Activated CD8-positive, alpha-beta memory T cell treated with anti-CD3 and anti-CD28 coated beads, Interleukin-2, amount 10 ng/mL, durations not matched to agents 7 days and 5 days (primary cell): Measurements from ENCODE around the gene PTPN14. TPM values are rescaled to one million over a fixed set of nuclear protein-coding genes. Genes with fewer than 3 reads are reported as not detected.

ENCODE experiments used
- ATAC-seq: fragments of 150-1000 bp; cut with Tn5 transposase; one replicate; pipeline ENCODE4 v1.10.0; 2021; ENCODE audit warnings: moderate library complexity
- CTCF ChIA-PET: fragments of 350-600 bp; sonication (Branson Sonifier 250); formaldehyde crosslinking; loops from one replicate; lab custom pipeline; 2021; ENCODE audit warnings: antibody characterized with exemption; lab: Charles Lee
- DNase-seq: peaks from one replicate; pipeline ENCODE4 v3.0.0-alpha.2; 2020
- H3K27ac Mint-ChIP-seq: one replicate; pipeline ENCODE4 v1.8.0; 2021; ENCODE audit warnings: mild to moderate bottlenecking, mixed read lengths
- H3K27me3 Mint-ChIP-seq: one replicate; pipeline ENCODE4 v1.8.0; 2021; ENCODE audit warnings: mixed read lengths
- H3K36me3 Mint-ChIP-seq: one replicate; pipeline ENCODE4 v1.8.0; 2021; ENCODE audit warnings: mild to moderate bottlenecking, mixed read lengths
- H3K4me1 Mint-ChIP-seq: one replicate; pipeline ENCODE4 v1.8.0; 2021; ENCODE audit warnings: mixed read lengths
- H3K4me3 Mint-ChIP-seq: one replicate; pipeline ENCODE4 v1.8.0; 2021; ENCODE audit warnings: mild to moderate bottlenecking, moderate library complexity, mixed read lengths
- H3K9me3 Mint-ChIP-seq: one replicate; pipeline ENCODE4 v1.8.0; 2022; ENCODE audit warnings: low read depth, mixed read lengths
- total RNA-seq, 2 experiments: library from RNA; stranded (reverse); gene quantifications; one replicate each; pipeline ENCODE4 v1.2.3, GENCODE V29; 2021

PTPN14 gene
- total RNA-seq, 2 experiments from 2014 or later, result 0.32 to 1.1 TPM

DNA sequence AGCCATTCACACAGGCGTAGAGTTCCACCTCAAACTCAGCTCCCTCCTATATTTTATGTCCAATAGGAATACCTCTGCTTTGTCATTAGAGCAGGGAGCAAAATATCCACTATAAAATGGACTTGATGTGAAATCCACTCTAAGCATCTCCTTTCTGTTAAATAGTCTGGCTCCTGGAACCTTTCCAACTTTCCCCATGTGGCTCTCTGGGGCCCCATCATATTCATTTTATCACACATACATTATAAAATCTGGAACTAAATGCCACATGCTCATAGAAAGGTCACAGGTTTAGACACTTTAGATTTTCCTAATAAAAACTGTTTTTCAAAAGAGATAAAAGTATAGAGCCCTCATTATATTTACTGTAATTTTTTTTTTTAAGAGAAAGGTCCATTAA, 82.1 kb downstream of the PTPN14 start:
- Mint-ChIP-seq H3K9me3 (no peaks in the 10 kb centered on the region), H3K27me3 (peaks cover 31% of the 10 kb centered on the region), H3K4me3 (no peak overlapping the region), H3K4me1 (no peaks in the 10 kb centered on the region), H3K27ac (no peak overlapping the region), H3K36me3 (no peaks in the 10 kb centered on the region)
- no peak for DNase-seq
- CTCF ChIA-PET, result interaction anchor here (2.0 kb wide), 1 partner anchor 137 kb away, joined by 5 read pairs; no protein-coding TSS in a partner anchor
- no peak for ATAC-seq

DNA sequence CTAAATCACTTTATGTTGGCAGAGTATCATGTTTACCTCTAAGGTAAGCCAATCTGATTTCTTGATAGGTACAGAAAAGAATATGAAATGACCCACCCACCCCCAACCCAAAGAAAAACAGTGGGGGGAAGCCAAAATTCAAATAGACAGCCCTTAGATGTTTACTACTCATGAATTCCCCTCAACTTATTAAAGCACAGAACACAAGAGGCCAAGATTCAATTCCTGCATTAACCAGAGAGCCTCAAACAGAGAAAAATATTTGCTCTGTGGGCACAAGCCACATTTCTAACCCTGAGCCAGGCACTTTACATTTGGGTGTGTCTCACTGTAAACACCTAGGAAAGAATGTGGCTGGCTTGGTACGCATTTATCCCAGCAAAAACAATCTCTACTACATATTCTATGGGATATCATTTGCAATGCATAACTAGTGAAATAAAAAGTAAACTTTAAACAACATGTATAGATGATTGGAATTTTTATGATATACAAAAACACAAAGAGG, 84.3 kb downstream of the PTPN14 start:
- ATAC-seq (no peak), DNase-seq (no peak)
- H3K27me3 Mint-ChIP-seq, result peaks cover 21% of the 10 kb centered on the region
- H3K27ac Mint-ChIP-seq, result no peak overlapping the region
- H3K9me3 Mint-ChIP-seq, result no peaks in the 10 kb centered on the region
- CTCF ChIA-PET, result no interaction called here
- no peaks in the 10 kb centered on the region for H3K36me3 Mint-ChIP-seq
- no peaks in the 10 kb centered on the region for H3K4me1 Mint-ChIP-seq
- H3K4me3 Mint-ChIP-seq, result no peak overlapping the region

DNA sequence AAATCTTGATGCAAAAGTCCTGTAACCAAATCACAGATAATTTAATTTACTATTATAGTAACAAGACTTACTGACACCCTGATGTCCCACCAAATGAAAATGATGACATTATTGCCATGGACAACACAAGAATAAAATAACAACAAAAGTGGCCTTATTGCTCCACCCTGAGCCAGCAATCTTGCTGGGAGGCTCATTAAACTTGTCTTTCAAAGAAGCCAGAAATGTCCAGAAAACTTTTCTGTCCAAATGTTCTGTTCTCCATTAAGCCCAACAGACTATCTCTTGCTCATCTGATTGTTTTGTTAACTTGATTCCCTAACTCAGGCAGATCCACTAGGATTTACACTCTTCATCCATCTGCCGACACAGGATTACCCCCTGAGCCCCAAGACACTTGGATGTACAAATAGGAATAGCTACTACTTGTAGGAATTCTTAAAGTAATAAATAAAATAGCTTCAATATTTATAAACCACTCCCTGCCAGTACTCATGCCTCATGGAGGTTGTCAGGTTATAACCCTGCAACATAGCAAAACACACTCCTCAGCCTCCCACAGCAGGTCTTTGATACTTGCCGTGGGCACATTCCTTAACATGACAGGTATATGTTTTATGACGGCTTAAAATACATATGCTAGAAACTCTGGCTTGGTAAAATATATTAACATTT, 84.9 kb downstream of the PTPN14 start:
- no peaks in the 10 kb centered on the region for H3K9me3 Mint-ChIP-seq
- DNase-seq, result no peak
- H3K4me1 Mint-ChIP-seq, result no peaks in the 10 kb centered on the region
- CTCF ChIA-PET, result no interaction called here
- H3K36me3 Mint-ChIP-seq, result no peaks in the 10 kb centered on the region
- no peak for ATAC-seq
- H3K27me3 Mint-ChIP-seq, result peaks cover 18% of the 10 kb centered on the region
- H3K4me3 Mint-ChIP-seq, result no peak overlapping the region
- H3K27ac Mint-ChIP-seq, result no peak overlapping the region

DNA sequence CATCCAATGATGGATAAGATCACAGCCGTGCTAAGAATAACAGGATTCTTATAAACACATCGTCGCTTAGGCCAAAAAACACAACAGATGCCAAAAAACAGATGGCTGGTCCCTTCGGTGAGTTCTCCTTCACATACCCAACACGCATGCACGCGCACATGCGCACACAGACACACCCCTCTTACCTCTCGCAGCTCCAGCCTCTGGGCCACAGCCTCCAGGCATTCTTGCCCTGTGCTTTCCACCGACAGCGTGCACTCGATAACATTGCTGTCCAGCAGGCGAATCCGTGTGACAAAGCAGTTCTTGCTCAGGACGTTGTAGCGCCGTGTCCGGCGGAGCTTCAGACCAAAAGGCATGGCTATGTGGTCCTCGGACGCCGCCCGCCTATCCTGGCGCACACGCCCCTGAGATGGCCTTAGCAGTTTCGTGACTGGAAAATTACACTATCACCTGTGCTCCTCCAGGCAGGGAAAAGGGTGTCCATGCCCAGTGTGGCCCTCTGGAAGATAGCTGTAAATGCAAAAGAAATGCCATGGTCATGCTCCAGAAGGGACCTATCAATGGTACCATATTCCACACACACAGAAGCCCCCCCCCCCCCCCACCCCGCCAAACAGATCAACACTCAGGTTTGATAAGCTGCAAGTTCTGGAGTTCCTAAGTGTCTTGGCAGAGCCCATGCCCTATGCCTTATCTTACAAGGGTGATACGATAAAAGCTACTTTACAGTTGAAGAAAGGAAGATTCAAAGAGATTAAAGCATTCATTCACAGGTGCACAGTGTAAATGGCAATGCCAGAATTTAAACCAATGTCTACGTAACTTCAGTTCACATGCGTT, 86.7 kb downstream of the PTPN14 start:
- H3K27me3 Mint-ChIP-seq, result peaks cover 20% of the 10 kb centered on the region
- no peak overlapping the region for H3K27ac Mint-ChIP-seq
- DNase-seq, result no peak
- no peaks in the 10 kb centered on the region for H3K9me3 Mint-ChIP-seq
- ATAC-seq, result no peak
- H3K4me1 Mint-ChIP-seq, result no peaks in the 10 kb centered on the region
- H3K4me3 Mint-ChIP-seq, result no peak overlapping the region
- CTCF ChIA-PET, result interaction anchor here (0.6 to 1.3 kb wide), 2 partner anchors 132 to 1017 kb away, joined by 3 to 5 read pairs; no protein-coding TSS in a partner anchor
- H3K36me3 Mint-ChIP-seq, result no peaks in the 10 kb centered on the region

DNA sequence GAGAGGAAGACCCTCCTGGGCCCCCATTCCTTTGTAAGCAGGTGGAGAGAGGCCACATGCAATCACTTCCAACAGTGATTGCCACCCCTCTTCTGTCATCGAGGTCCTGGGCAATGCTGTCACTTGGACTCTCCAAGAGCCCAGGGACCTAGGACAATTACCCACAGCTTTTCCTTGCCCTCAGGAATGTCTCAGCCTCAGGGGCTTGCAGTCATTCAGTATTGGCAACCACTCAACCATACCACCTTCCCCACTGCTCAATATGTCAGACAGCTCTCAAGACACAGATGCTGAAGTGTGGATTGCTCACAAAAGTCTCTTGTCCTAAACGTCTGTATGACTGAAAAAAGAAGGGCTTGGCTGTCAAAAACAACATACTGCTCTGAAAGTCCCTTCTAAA, 87.8 kb downstream of the PTPN14 start:
- CTCF ChIA-PET, result no interaction called here
- DNase-seq (no peak), ATAC-seq (no peak)
- no peaks in the 10 kb centered on the region for H3K9me3 Mint-ChIP-seq
- H3K27me3 Mint-ChIP-seq, result peaks cover 15% of the 10 kb centered on the region
- no peaks in the 10 kb centered on the region for H3K36me3 Mint-ChIP-seq
- no peak overlapping the region for H3K27ac Mint-ChIP-seq
- no peaks in the 10 kb centered on the region for H3K4me1 Mint-ChIP-seq
- H3K4me3 Mint-ChIP-seq, result no peak overlapping the region

DNA sequence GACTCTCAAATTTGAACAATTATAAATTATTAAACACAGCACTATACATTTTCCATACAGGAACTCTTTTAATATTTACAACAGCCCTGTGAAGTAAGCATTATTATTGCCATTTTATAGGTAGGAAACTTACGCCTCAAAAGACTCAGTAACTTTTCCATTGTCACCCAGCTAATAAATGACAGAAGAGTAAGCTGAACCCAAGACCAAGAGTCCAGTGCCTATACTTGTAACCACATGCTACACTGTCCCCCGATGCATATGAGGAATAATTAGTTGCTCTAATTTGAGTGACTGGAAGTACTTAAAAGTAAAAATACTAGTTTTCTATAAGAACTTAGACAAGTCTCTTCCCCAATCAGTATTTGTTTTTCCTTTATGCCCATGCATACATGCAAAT, 88.5 kb downstream of the PTPN14 start:
- ATAC-seq (no peak), DNase-seq (no peak)
- Mint-ChIP-seq H3K27ac (no peak overlapping the region), H3K4me3 (no peak overlapping the region), H3K4me1 (no peaks in the 10 kb centered on the region), H3K9me3 (no peaks in the 10 kb centered on the region), H3K27me3 (peaks cover 18% of the 10 kb centered on the region), H3K36me3 (no peaks in the 10 kb centered on the region)
- CTCF ChIA-PET, result interaction anchor here (0.6 kb wide), 1 partner anchor 20 kb away, joined by 3 read pairs; no protein-coding TSS in a partner anchor

DNA sequence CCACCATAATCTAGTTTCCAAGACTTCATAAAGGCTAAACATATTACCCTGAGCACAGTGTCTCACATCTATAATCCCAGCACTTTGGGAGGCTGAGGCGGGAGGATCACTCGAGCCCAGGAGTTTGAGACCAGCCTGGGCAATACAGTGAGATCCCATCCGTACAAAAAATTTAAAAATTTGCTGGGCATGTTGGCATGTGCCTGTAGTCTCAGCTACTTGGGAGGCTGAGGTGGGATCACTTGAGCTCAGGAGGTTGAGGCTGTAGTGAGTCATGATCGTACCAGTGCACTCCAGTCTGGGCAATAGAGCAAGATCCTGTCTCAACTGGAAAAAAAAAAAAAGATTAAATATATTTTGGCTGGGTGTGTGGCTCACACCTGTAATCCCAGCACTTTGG, 90.1 kb downstream of the PTPN14 start:
- Mint-ChIP-seq H3K27ac (no peak overlapping the region), H3K9me3 (no peaks in the 10 kb centered on the region), H3K27me3 (peaks cover 12% of the 10 kb centered on the region), H3K36me3 (no peaks in the 10 kb centered on the region), H3K4me3 (no peak overlapping the region), H3K4me1 (no peaks in the 10 kb centered on the region)
- CTCF ChIA-PET, result no interaction called here
- DNase-seq (no peak), ATAC-seq (no peak)

DNA sequence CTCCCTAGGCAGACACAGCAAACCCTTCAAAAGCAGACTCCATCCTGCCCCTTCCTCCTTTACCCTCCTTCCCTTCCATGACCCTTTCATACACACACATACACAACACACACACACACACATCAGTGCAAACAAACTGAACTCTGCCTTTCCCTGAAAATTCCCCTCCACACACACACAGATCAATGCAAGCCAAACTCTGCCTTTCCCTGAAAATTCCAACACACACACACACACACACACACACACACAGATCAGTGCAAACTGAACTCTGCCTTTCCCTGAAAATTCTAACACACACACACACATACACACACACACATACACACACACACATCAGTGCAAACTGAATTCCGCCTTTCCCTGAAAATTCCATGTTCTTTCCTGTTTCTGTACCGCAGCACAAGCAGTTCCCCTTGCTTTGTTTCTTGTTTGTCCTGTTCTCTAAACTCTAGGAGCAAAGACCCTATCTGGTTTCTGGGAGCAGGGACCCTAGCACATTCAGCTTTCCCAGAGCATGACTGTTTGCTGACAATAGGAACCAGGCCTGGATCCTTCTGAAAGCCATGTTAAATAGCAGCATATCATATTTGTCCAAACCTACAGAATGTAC, 91.0 kb downstream of the PTPN14 start:
- Mint-ChIP-seq H3K27me3 (peaks cover 13% of the 10 kb centered on the region), H3K27ac (no peak overlapping the region), H3K4me1 (no peaks in the 10 kb centered on the region), H3K36me3 (no peaks in the 10 kb centered on the region), H3K4me3 (no peak overlapping the region), H3K9me3 (no peaks in the 10 kb centered on the region)
- DNase-seq, result no peak
- CTCF ChIA-PET, result no interaction called here
- ATAC-seq, result no peak

DNA sequence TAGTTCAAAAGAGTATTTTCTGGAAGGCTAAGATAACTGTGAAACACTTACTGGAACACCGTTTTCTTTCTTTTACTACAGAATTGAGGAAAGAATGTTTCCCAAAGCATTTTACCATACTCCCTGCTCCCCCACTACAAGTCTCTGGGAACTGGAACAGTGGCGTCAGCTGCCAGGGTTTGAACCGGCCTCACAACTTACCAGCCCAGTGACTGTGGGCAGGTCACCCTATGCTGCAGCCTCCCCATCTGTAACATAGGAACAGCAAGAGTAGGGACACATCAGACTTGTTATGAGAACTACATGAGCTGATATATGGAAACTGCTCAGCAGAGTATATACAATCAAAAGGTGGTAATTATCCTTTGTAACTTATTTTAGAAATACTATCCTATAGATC, 91.5 kb downstream of the PTPN14 start:
- H3K36me3 Mint-ChIP-seq, result no peaks in the 10 kb centered on the region
- peaks cover 3% of the 10 kb centered on the region for H3K4me1 Mint-ChIP-seq
- H3K9me3 Mint-ChIP-seq, result no peaks in the 10 kb centered on the region
- H3K27me3 Mint-ChIP-seq, result peaks cover 18% of the 10 kb centered on the region
- DNase-seq (no peak), ATAC-seq (no peak)
- no peak overlapping the region for H3K4me3 Mint-ChIP-seq
- H3K27ac Mint-ChIP-seq, result no peak overlapping the region
- CTCF ChIA-PET, result no interaction called here

DNA sequence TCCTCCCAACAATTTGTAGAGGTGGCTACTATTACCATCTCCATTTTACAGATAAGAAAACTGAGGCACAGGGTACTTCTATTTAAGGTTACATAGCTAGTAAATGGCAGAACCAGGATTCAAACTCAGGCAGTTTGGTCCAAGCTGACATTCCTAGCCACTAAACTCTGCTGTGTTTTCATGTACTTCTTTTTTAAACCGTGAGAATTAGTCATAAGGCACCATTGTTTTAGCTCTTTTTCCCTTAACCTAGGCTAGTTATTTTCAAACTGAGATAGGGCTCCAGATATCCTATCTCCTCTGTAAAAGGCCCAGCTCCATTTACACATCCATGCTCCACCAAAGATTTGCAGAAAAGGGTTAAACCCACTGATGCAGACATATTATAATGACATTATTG, 92.9 kb downstream of the PTPN14 start:
- Mint-ChIP-seq H3K27ac (no peak overlapping the region), H3K9me3 (no peaks in the 10 kb centered on the region), H3K27me3 (peaks cover 25% of the 10 kb centered on the region), H3K36me3 (no peaks in the 10 kb centered on the region), H3K4me3 (no peak overlapping the region), H3K4me1 (peaks cover 9% of the 10 kb centered on the region)
- DNase-seq (no peak), ATAC-seq (no peak)
- CTCF ChIA-PET, result interaction anchor here (1.3 kb wide), 2 partner anchors 19 to 126 kb away, joined by 3 read pairs; no protein-coding TSS in a partner anchor

DNA sequence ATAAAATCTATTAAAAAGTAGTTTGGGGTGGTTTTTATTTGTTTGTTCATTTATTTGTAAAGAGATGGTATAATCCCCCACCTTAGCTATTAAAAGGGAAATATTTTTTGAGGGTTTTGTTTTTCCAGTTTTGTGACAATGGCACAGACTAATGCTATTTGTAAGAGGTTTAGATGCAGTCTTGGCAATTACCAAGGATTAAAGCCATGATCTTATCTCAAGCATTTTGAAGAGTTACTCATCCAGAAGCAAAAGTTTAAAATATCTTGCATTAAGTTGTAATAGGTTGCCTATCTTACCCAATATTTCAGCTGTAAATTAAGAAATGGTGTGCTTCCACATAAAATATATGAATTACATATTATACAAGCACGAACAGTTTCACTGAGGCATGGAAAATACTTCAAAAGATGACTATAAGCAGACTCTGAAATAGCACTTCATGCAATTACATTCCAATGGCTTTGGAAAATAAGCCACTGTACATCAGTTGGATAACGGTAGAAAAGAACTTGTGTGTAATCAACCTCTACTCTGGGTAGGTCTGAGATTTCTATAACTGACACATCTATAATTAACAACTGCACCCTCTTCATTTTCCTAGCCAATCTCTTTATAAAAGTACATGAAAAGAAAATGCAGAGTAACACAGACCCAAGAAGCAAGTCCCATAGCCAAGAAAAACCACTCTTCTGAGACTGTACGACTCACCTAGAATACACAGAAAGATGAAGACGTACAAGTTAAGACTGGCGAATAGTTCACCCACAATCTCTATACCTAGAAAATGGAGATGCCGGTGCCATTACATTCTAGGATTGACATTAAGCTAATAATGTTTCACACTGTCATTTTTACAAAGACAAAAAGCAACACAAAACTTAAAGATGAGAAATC, 95.2 kb downstream of the PTPN14 start:
- no peaks in the 10 kb centered on the region for H3K9me3 Mint-ChIP-seq
- no peak for DNase-seq
- peaks cover 14% of the 10 kb centered on the region for H3K4me1 Mint-ChIP-seq
- no peak for ATAC-seq
- no peak overlapping the region for H3K4me3 Mint-ChIP-seq
- H3K27me3 Mint-ChIP-seq, result peaks cover 34% of the 10 kb centered on the region
- no peak overlapping the region for H3K27ac Mint-ChIP-seq
- no peaks in the 10 kb centered on the region for H3K36me3 Mint-ChIP-seq
- CTCF ChIA-PET, result interaction anchor here (5.9 kb wide), 1 partner anchor 124 kb away, joined by 20 read pairs; no protein-coding TSS in a partner anchor

DNA sequence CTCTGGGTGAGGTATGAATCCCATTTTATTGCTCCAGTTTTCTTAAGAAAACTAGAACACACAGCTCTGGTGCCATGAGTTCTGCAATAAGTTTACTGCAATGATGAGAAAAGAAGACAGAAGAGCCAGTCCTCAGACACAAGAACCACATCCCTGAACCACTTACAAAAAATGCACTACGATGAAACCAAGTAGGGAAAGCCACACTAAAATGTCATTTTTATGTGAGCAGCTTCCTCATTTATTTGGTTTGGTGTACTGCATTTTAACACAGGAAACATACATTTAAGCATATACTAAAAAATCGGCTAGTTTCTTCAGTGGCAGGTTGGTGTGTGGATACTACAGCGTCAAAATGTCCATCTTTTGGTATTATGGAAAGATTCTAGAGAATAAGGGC, 95.9 kb downstream of the PTPN14 start:
- CTCF ChIA-PET, result interaction anchor here (5.9 kb wide), 1 partner anchor 123 kb away, joined by 20 read pairs; no protein-coding TSS in a partner anchor
- Mint-ChIP-seq H3K4me1 (peaks cover 14% of the 10 kb centered on the region), H3K4me3 (no peak overlapping the region), H3K27me3 (peaks cover 39% of the 10 kb centered on the region), H3K27ac (no peak overlapping the region), H3K36me3 (no peaks in the 10 kb centered on the region), H3K9me3 (no peaks in the 10 kb centered on the region)
- DNase-seq (no peak), ATAC-seq (no peak)
